ENCODE data around the gene PCSK6.

The PCSK6 gene

DNA sequence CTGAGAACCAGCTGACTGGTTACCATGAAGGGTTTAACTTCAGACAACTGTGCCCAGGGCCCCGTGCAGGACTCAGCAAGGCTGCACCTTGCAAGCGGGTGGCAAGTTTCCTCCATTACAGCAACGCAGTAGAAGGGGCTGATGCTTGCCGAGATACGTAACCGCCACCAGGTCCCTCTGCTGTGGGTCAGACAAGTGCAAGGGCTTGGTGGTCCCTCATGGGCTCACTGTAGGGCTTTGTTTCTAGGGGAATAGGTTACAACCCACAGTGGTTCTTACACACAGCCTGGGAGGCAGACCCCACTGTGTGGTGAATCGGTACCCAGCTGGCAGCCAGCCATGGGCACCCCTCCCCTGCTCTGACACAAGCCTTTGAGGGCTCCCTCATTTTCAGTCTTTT lies 179.0 kb downstream of the PCSK6 start:
- DNase-seq (ENCODE audit: extremely low spot score), result no peak
- POLR2A ChIA-PET, result no interaction called here
- CTCF ChIA-PET, result no interaction called here
- TF ChIP-seq FOXA1 (IDR thresholded peaks at IDR 0.05), result no peak
- no peak for TF ChIP-seq SUZ12 (IDR thresholded peaks at IDR 0.05)
- no peak for TF ChIP-seq BHLHE40 (IDR thresholded peaks at IDR 0.05; ENCODE audit: borderline replicate concordance)
- no peak for TF ChIP-seq TARDBP (IDR thresholded peaks at IDR 0.05)
- TF ChIP-seq, protein P1, sequence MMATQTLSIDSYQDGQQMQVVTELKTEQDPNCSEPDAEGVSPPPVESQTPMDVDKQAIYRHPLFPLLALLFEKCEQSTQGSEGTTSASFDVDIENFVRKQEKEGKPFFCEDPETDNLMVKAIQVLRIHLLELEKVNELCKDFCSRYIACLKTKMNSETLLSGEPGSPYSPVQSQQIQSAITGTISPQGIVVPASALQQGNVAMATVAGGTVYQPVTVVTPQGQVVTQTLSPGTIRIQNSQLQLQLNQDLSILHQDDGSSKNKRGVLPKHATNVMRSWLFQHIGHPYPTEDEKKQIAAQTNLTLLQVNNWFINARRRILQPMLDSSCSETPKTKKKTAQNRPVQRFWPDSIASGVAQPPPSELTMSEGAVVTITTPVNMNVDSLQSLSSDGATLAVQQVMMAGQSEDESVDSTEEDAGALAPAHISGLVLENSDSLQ (IDR thresholded peaks at IDR 0.05), result no peak
- no peak for TF ChIP-seq LEF1 (IDR thresholded peaks at IDR 0.05; ENCODE audit: borderline replicate concordance)
- TF ChIP-seq HDGF (IDR thresholded peaks at IDR 0.05; ENCODE audit: borderline replicate concordance), result no peak
- TF ChIP-seq FOXK2 (IDR thresholded peaks at IDR 0.05), result no peak
- no peak for TF ChIP-seq ELF4 (IDR thresholded peaks at IDR 0.05)
- TF ChIP-seq SP1 (IDR thresholded peaks at IDR 0.05), result no peak
- no peak for TF ChIP-seq CTBP1 (IDR thresholded peaks at IDR 0.05; ENCODE audit: borderline replicate concordance)
- no peak for TF ChIP-seq ZNF384 (IDR thresholded peaks at IDR 0.05)
- no peak for TF ChIP-seq L3MBTL2 (conservative IDR thresholded peaks at IDR 0.05)
- TF ChIP-seq NFRKB (IDR thresholded peaks at IDR 0.05), result no peak
- no peak for TF ChIP-seq FOXM1 (IDR thresholded peaks at IDR 0.05; ENCODE audit: borderline replicate concordance)
- no peak for TF ChIP-seq ARNT (IDR thresholded peaks at IDR 0.05)

DNA sequence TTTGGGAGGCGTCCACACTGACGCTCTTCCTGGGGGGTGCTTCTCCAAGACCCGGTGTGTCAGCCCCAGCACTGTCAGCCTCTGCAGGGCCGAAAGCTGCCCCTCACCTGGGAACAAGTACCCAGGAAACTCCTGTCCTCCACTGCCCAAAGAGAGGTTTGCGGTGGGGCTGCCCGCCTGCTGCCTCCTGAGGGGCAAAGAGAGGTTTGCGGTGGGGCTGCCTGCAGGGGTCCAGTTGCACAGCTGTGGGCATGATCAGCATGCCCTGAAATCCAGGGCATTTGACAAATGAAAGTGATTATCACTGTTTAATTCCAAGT lies 179.4 kb downstream of the PCSK6 start:
- ChIA-PET CTCF (no interaction called here), POLR2A (no interaction called here)
- TF ChIP-seq ELF4 (IDR thresholded peaks at IDR 0.05) (no peak), ZNF384 (IDR thresholded peaks at IDR 0.05) (no peak), NFRKB (IDR thresholded peaks at IDR 0.05) (no peak), FOXM1 (IDR thresholded peaks at IDR 0.05; ENCODE audit: borderline replicate concordance) (no peak), ARNT (IDR thresholded peaks at IDR 0.05) (no peak), LEF1 (IDR thresholded peaks at IDR 0.05; ENCODE audit: borderline replicate concordance) (no peak), HDGF (IDR thresholded peaks at IDR 0.05; ENCODE audit: borderline replicate concordance) (no peak), FOXK2 (IDR thresholded peaks at IDR 0.05) (no peak), CTBP1 (IDR thresholded peaks at IDR 0.05; ENCODE audit: borderline replicate concordance) (no peak), SP1 (IDR thresholded peaks at IDR 0.05) (no peak)
- TF ChIP-seq, protein P1 (IDR thresholded peaks at IDR 0.05), result no peak
- no peak for DNase-seq (ENCODE audit: extremely low spot score)

DNA sequence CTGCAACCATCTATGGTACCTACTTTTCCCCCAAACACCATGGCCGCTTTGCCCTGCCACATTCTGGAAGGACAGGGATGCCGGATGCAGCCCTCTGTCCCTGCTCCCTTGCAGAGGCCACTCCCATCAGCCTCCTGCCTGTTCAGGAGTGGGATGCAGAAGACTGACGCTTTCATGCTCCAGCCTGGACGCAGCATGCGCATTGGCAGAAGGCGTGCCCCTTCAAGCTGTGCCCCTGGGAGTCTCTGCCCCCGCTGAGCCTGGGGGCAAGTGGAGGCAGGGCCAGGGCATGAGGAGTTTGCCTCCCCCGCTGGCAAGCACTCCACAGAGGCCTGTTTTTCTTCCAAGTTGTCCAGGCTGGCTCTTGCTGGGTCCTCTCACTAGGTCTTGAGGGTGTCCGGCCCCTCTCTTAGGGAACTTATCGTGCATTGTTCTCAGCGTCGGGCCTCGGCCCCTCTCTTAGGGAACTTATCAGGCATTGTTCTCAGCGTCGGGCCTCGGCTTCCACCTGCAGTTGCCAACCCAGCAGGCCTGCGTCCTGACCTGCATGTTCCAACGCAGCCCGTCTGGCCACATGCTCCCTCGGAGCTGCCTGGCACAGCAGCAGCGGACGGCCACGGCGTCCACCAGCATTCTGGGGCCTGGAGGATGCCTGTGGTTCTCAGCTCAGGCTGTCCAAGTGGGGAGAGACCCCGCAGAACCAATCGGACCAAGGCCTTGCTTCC lies 179.9 kb downstream of the PCSK6 start:
- ChIA-PET CTCF (interaction anchor here (1.2 kb wide), 1 partner anchor 21 kb away, joined by 3 read pairs; no protein-coding TSS in a partner anchor), POLR2A (no interaction called here)
- TF ChIP-seq SUZ12 (IDR thresholded peaks at IDR 0.05) (no peak), CTBP1 (IDR thresholded peaks at IDR 0.05; ENCODE audit: borderline replicate concordance) (no peak), LEF1 (IDR thresholded peaks at IDR 0.05; ENCODE audit: borderline replicate concordance) (no peak), ZNF384 (IDR thresholded peaks at IDR 0.05) (no peak), FOXK2 (IDR thresholded peaks at IDR 0.05) (no peak), NFRKB (IDR thresholded peaks at IDR 0.05) (no peak), TARDBP (IDR thresholded peaks at IDR 0.05) (no peak), FOXA1 (IDR thresholded peaks at IDR 0.05) (no peak), ELF4 (IDR thresholded peaks at IDR 0.05) (no peak), L3MBTL2 (conservative IDR thresholded peaks at IDR 0.05) (no peak), BHLHE40 (IDR thresholded peaks at IDR 0.05; ENCODE audit: borderline replicate concordance) (no peak), FOXM1 (IDR thresholded peaks at IDR 0.05; ENCODE audit: borderline replicate concordance) (no peak), SP1 (IDR thresholded peaks at IDR 0.05) (no peak), ARNT (IDR thresholded peaks at IDR 0.05) (no peak)
- TF ChIP-seq, protein P1 (IDR thresholded peaks at IDR 0.05), result no peak
- DNase-seq (ENCODE audit: extremely low spot score), result no peak

DNA sequence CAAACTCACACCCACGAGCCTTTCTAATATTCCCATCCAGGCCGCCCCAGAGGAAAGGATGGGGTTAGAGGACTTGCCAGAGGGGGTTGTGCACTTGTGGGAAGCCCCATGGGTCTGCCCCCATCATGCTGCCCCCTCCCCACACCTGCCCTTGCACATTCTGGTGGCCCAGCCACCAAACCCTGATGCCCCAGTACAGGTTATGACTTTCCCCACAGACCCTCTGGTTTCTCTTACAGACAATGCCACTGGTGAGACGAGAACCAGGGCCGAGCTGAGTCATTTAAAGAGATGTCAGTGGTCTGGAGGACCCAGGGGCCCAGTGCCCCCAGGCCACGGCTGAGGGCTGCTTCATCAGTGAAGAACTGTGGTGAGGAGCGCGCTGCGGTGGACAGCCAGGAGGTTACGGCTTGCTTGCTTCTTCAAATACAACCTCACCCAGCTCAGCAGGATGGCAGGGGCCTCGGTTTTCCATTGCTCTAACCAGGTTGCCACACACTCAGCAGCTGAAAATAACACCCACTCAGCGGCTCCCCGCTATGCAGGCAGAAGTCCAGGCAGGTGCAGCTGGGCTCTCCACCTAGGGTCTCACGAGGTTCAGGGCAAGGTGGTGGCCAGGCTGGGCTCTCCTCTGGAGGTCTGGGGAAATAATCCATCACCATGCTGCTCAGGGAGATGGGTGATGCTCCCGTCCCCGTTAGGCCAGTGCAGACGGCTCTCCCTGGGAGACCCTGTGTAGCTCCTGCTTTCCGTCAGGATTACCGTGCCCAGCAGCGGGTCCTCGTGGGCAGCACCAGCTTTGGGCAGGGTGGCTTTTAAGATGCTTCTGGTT lies 180.7 kb downstream of the PCSK6 start:
- TF ChIP-seq BHLHE40 (IDR thresholded peaks at IDR 0.05; ENCODE audit: borderline replicate concordance) (no peak), ARNT (IDR thresholded peaks at IDR 0.05) (no peak), TARDBP (IDR thresholded peaks at IDR 0.05) (no peak)
- no peak for DNase-seq (ENCODE audit: extremely low spot score)
- ChIA-PET CTCF (interaction anchor here (1.2 kb wide), 1 partner anchor 20 kb away, joined by 3 read pairs; no protein-coding TSS in a partner anchor), POLR2A (no interaction called here)

DNA sequence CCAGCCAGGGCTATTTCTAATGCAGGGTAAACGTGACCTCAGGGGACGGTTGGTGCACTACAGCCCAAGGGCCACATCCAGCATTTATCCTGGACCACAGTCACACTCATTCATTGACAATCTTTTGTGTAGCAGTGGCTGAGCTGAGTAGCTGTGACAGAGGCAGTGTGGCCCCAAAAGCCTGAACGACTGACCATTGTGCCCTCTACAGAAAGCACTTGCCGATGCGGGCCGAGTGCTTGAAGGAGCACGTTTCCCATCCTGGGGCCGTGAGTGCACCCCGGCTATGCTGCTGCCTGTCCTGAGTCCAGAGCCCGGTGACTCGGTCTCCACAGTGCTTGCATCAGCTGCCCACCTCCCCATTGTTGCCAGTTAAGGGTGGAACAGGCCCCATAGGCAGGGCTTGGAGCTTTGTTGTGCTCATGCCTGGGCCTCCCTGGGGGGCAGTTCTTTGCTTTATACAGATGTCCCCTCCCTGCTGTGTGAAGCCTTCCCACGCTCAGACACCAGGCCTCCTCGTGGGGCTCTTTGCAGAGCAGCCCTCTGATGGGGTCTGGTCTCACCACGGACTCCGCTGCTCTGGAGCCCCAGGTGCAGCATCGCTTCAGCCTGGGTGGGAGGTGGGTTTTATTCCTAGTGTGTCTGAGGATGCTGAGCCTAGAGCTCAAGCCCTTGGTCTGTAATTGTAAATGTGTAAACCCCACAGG lies 181.5 kb downstream of the PCSK6 start:
- ChIA-PET POLR2A (no interaction called here), CTCF (interaction anchor here (1.2 kb wide), 1 partner anchor 19 kb away, joined by 3 read pairs; no protein-coding TSS in a partner anchor)
- TF ChIP-seq SUZ12 (IDR thresholded peaks at IDR 0.05), result no peak
- no peak for DNase-seq (ENCODE audit: extremely low spot score)
